Panc1 (cell line): ENCODE measurements around the gene CORO7.

Source experiments
- POLR2AphosphoS5 ChIP-seq: IDR thresholded peaks from 2 replicates; pipeline ENCODE4 v1.6.1; 2012; ENCODE audit warnings: mild to moderate bottlenecking, low read depth, low read length, moderate library complexity
- TCF7L2 ChIP-seq: IDR thresholded peaks from 2 replicates; pipeline ENCODE4 v1.6.1; 2011; ENCODE audit warnings: mild to moderate bottlenecking, low read depth, low read length, inconsistent platforms
- TF ChIP-seq, protein P1 (sequence below): fragments of 450-650 bp; IDR thresholded peaks from 2 replicates; pipeline ENCODE4 v1.5.1; 2017; ENCODE audit warnings: mild to moderate bottlenecking
- TF ChIP-seq, protein P2 (sequence below), 2 experiments: IDR thresholded peaks; 2 replicates each; pipeline ENCODE4 v1.6.1; 2011 to 2012; ENCODE audit warnings: low read depth in 2 of 2, control low read depth in 1 of 2, low read length in 1 of 2, mild to moderate bottlenecking in 1 of 2, moderate library complexity in 1 of 2; ENCODE audit not compliant: insufficient read depth in 1 of 2

DNA sequence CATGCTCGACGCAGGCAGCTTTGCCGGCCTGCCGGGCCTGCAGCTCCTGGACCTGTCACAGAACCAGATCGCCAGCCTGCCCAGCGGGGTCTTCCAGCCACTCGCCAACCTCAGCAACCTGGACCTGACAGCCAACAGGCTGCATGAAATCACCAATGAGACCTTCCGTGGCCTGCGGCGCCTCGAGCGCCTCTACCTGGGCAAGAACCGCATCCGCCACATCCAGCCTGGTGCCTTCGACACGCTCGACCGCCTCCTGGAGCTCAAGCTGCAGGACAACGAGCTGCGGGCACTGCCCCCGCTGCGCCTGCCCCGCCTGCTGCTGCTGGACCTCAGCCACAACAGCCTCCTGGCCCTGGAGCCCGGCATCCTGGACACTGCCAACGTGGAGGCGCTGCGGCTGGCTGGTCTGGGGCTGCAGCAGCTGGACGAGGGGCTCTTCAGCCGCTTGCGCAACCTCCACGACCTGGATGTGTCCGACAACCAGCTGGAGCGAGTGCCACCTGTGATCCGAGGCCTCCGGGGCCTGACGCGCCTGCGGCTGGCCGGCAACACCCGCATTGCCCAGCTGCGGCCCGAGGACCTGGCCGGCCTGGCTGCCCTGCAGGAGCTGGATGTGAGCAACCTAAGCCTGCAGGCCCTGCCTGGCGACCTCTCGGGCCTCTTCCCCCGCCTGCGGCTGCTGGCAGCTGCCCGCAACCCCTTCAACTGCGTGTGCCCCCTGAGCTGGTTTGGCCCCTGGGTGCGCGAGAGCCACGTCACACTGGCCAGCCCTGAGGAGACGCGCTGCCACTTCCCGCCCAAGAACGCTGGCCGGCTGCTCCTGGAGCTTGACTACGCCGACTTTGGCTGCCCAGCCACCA is 35.1 kb downstream of the CORO7 start:
- TF ChIP-seq, protein P1, sequence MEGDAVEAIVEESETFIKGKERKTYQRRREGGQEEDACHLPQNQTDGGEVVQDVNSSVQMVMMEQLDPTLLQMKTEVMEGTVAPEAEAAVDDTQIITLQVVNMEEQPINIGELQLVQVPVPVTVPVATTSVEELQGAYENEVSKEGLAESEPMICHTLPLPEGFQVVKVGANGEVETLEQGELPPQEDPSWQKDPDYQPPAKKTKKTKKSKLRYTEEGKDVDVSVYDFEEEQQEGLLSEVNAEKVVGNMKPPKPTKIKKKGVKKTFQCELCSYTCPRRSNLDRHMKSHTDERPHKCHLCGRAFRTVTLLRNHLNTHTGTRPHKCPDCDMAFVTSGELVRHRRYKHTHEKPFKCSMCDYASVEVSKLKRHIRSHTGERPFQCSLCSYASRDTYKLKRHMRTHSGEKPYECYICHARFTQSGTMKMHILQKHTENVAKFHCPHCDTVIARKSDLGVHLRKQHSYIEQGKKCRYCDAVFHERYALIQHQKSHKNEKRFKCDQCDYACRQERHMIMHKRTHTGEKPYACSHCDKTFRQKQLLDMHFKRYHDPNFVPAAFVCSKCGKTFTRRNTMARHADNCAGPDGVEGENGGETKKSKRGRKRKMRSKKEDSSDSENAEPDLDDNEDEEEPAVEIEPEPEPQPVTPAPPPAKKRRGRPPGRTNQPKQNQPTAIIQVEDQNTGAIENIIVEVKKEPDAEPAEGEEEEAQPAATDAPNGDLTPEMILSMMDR, result no peak
- no peak for TF ChIP-seq POLR2AphosphoS5
- TF ChIP-seq, protein P2, sequence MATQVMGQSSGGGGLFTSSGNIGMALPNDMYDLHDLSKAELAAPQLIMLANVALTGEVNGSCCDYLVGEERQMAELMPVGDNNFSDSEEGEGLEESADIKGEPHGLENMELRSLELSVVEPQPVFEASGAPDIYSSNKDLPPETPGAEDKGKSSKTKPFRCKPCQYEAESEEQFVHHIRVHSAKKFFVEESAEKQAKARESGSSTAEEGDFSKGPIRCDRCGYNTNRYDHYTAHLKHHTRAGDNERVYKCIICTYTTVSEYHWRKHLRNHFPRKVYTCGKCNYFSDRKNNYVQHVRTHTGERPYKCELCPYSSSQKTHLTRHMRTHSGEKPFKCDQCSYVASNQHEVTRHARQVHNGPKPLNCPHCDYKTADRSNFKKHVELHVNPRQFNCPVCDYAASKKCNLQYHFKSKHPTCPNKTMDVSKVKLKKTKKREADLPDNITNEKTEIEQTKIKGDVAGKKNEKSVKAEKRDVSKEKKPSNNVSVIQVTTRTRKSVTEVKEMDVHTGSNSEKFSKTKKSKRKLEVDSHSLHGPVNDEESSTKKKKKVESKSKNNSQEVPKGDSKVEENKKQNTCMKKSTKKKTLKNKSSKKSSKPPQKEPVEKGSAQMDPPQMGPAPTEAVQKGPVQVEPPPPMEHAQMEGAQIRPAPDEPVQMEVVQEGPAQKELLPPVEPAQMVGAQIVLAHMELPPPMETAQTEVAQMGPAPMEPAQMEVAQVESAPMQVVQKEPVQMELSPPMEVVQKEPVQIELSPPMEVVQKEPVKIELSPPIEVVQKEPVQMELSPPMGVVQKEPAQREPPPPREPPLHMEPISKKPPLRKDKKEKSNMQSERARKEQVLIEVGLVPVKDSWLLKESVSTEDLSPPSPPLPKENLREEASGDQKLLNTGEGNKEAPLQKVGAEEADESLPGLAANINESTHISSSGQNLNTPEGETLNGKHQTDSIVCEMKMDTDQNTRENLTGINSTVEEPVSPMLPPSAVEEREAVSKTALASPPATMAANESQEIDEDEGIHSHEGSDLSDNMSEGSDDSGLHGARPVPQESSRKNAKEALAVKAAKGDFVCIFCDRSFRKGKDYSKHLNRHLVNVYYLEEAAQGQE (IDR thresholded peaks at IDR 0.05; ENCODE audit: insufficient read depth in 1 of 2, low read depth in 2 of 2, low read length in 1 of 2), result no peak
- TF ChIP-seq TCF7L2, result no peak
